Stimulated activated naive CD8-positive, alpha-beta T cell treated with anti-CD3 and anti-CD28 coated beads, Interleukin-15, Interleukin-2, amounts not matched to agents 100 ng/mL and 50 ng/mL, for 24 hours (primary cell): ENCODE results near the gene NEU4.

ENCODE experiments used
- H3K27ac Mint-ChIP-seq: one replicate; pipeline ENCODE4 v1.8.0; 2021; ENCODE audit warnings: mild to moderate bottlenecking, mixed read lengths
- H3K27me3 Mint-ChIP-seq: one replicate; pipeline ENCODE4 v1.8.0; 2021; ENCODE audit warnings: mixed read lengths
- H3K36me3 Mint-ChIP-seq: one replicate; pipeline ENCODE4 v1.8.0; 2021; ENCODE audit warnings: low read depth, mixed read lengths
- H3K4me1 Mint-ChIP-seq: one replicate; pipeline ENCODE4 v1.8.0; 2021; ENCODE audit warnings: low read depth, mixed read lengths
- H3K4me3 Mint-ChIP-seq: one replicate; pipeline ENCODE4 v1.8.0; 2021; ENCODE audit warnings: mild to moderate bottlenecking, mixed read lengths
- H3K9me3 Mint-ChIP-seq: one replicate; pipeline ENCODE4 v1.8.0; 2021; ENCODE audit warnings: mixed read lengths

The NEU4 gene

GRCh38 chr2:241843321-241844065 lies 34.5 kb downstream of the NEU4 start:
- Mint-ChIP-seq H3K27me3 (peaks cover 4% of the 10 kb centered on the region), H3K9me3 (no peaks in the 10 kb centered on the region), H3K4me3 (peak overlapping the region; percentile 76), H3K4me1 (peaks cover 46% of the 10 kb centered on the region), H3K36me3 (peaks cover 9% of the 10 kb centered on the region), H3K27ac (peak overlapping the region; percentile 87)

GRCh38 chr2:241844066-241844728 lies 35.2 kb downstream of the NEU4 start:
- no peaks in the 10 kb centered on the region for H3K27me3 Mint-ChIP-seq
- H3K27ac Mint-ChIP-seq: peak overlapping the region; percentile 93
- peak overlapping the region; percentile 74 for H3K4me3 Mint-ChIP-seq
- peaks cover 42% of the 10 kb centered on the region for H3K4me1 Mint-ChIP-seq
- no peaks in the 10 kb centered on the region for H3K9me3 Mint-ChIP-seq
- H3K36me3 Mint-ChIP-seq: peaks cover 12% of the 10 kb centered on the region

GRCh38 chr2:241844831-241845578 lies 36.0 kb downstream of the NEU4 start:
- Mint-ChIP-seq H3K36me3 (peaks cover 12% of the 10 kb centered on the region), H3K27ac (peak overlapping the region; percentile 93), H3K27me3 (no peaks in the 10 kb centered on the region), H3K4me1 (peaks cover 42% of the 10 kb centered on the region), H3K4me3 (peak overlapping the region; percentile 74), H3K9me3 (no peaks in the 10 kb centered on the region)

GRCh38 chr2:241846406-241846805 lies 37.4 kb downstream of the NEU4 start:
- Mint-ChIP-seq H3K4me1 (peaks cover 42% of the 10 kb centered on the region), H3K36me3 (peaks cover 15% of the 10 kb centered on the region), H3K9me3 (no peaks in the 10 kb centered on the region), H3K27me3 (no peaks in the 10 kb centered on the region), H3K4me3 (peak overlapping the region; percentile 49), H3K27ac (peak overlapping the region; percentile 93)

- H3K27ac Mint-ChIP-seq: no peak overlapping the region
- no peak overlapping the region for H3K4me3 Mint-ChIP-seq
- peaks cover 26% of the 10 kb centered on the region for H3K4me1 Mint-ChIP-seq
- no peaks in the 10 kb centered on the region for H3K27me3 Mint-ChIP-seq
- no peaks in the 10 kb centered on the region for H3K9me3 Mint-ChIP-seq
- peaks cover 17% of the 10 kb centered on the region for H3K36me3 Mint-ChIP-seq
Measured at GRCh38 chr2:241848761-241849615, 40.0 kb downstream of the NEU4 start.

GRCh38 chr2:241849616-241850543 lies 40.9 kb downstream of the NEU4 start:
- no peaks in the 10 kb centered on the region for H3K9me3 Mint-ChIP-seq
- no peak overlapping the region for H3K27ac Mint-ChIP-seq
- H3K27me3 Mint-ChIP-seq: no peaks in the 10 kb centered on the region
- no peak overlapping the region for H3K4me3 Mint-ChIP-seq
- H3K4me1 Mint-ChIP-seq: peaks cover 19% of the 10 kb centered on the region
- H3K36me3 Mint-ChIP-seq: peaks cover 17% of the 10 kb centered on the region

GRCh38 chr2:241850544-241851324 lies 41.7 kb downstream of the NEU4 start:
- H3K27me3 Mint-ChIP-seq: no peaks in the 10 kb centered on the region
- H3K4me3 Mint-ChIP-seq: no peak overlapping the region
- H3K27ac Mint-ChIP-seq: no peak overlapping the region
- peaks cover 17% of the 10 kb centered on the region for H3K36me3 Mint-ChIP-seq
- no peaks in the 10 kb centered on the region for H3K9me3 Mint-ChIP-seq
- peaks cover 13% of the 10 kb centered on the region for H3K4me1 Mint-ChIP-seq

- Mint-ChIP-seq H3K9me3 (no peaks in the 10 kb centered on the region), H3K27ac (no peak overlapping the region), H3K36me3 (peaks cover 14% of the 10 kb centered on the region)
Measured at GRCh38 chr2:241851325-241852115, 42.5 kb downstream of the NEU4 start.

GRCh38 chr2:241852116-241852980 lies 43.4 kb downstream of the NEU4 start:
- H3K4me3 Mint-ChIP-seq: no peak overlapping the region
- peaks cover 13% of the 10 kb centered on the region for H3K4me1 Mint-ChIP-seq
- H3K27me3 Mint-ChIP-seq: no peaks in the 10 kb centered on the region
- no peaks in the 10 kb centered on the region for H3K9me3 Mint-ChIP-seq
- H3K36me3 Mint-ChIP-seq: peaks cover 17% of the 10 kb centered on the region
- no peak overlapping the region for H3K27ac Mint-ChIP-seq

More at GRCh38 chr2:241851325-241852115, 42.5 kb downstream of the NEU4 start:
- Mint-ChIP-seq H3K4me3 (no peak overlapping the region), H3K27me3 (no peaks in the 10 kb centered on the region), H3K4me1 (peaks cover 10% of the 10 kb centered on the region)

- H3K9me3 Mint-ChIP-seq: no peaks in the 10 kb centered on the region
- no peaks in the 10 kb centered on the region for H3K27me3 Mint-ChIP-seq
- H3K4me3 Mint-ChIP-seq: no peak overlapping the region
- H3K36me3 Mint-ChIP-seq: peaks cover 17% of the 10 kb centered on the region
- no peak overlapping the region for H3K27ac Mint-ChIP-seq
- peaks cover 17% of the 10 kb centered on the region for H3K4me1 Mint-ChIP-seq
Measured at GRCh38 chr2:241852981-241853631, 44.1 kb downstream of the NEU4 start.

- H3K27ac Mint-ChIP-seq: no peak overlapping the region
- H3K4me1 Mint-ChIP-seq: peaks cover 17% of the 10 kb centered on the region
- H3K9me3 Mint-ChIP-seq: no peaks in the 10 kb centered on the region
- H3K27me3 Mint-ChIP-seq: no peaks in the 10 kb centered on the region
- H3K36me3 Mint-ChIP-seq: peaks cover 15% of the 10 kb centered on the region
- no peak overlapping the region for H3K4me3 Mint-ChIP-seq
Measured at GRCh38 chr2:241853651-241854341, 44.8 kb downstream of the NEU4 start.
